HUES64 (cell line): Measurements from ENCODE around the gene LRRC71.
A peak's percentile ranks its signal among the peaks of the same experiment; 100 is the strongest.

Source experiments
- H3K27ac ChIP-seq: 2 replicates; pipeline ENCODE4 v1.7.0; 2013; ENCODE audit warnings: low read depth, low read length, inconsistent platforms
- H3K27me3 ChIP-seq: 2 replicates; pipeline ENCODE4 v1.6.1; 2013; ENCODE audit warnings: mild to moderate bottlenecking, low read length; ENCODE audit not compliant: insufficient read depth
- H3K36me3 ChIP-seq: 2 replicates; pipeline ENCODE4 v1.6.1; 2013; ENCODE audit warnings: mild to moderate bottlenecking, low read length; ENCODE audit not compliant: insufficient read depth
- H3K4me1 ChIP-seq: 2 replicates; pipeline ENCODE4 v1.6.1; 2013; ENCODE audit warnings: mild to moderate bottlenecking, low read length, moderate library complexity; ENCODE audit not compliant: insufficient read depth
- H3K4me3 ChIP-seq: 2 replicates; pipeline ENCODE4 v1.5.1; 2013; ENCODE audit warnings: mild to moderate bottlenecking, low read length, moderate library complexity
- H3K9ac ChIP-seq: 2 replicates; pipeline ENCODE4 v1.6.1; 2013; ENCODE audit warnings: mild to moderate bottlenecking, low read depth, low read length
- H3K9me3 ChIP-seq: 2 replicates; pipeline ENCODE4 v1.6.1; 2013; ENCODE audit warnings: low read depth, low read length; ENCODE audit not compliant: insufficient read depth
- WGBS: fragments of 150-250, 120-280 bp; methylation state at CpG from one replicate; pipeline ENCODE4 v1.1.7; 2013; ENCODE audit warnings: missing lambda C conversion rate; 5-methylcytosine and 5-hydroxymethylcytosine counted together

LRRC71 gene

DNA sequence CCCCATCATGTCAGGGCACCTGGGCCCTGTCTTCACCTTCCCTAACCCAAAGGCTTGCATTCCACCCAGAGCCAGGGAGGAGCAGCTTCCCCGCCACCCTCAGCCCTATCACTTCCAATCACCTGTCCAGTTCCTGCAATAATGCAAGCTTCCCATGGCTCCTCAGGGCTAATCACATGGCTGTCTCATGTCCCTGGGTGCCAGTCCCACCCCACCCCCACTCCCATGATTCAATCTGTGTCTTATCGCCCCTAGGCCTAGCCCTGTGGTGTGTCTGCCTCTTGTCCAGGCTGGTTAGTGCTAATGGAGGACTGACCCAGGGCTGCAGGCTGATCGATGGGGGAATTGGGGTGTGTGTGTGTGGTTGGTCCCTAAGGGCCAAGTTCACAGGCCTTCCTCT lies 37.9 kb upstream of the LRRC71 start:
- H3K9me3 ChIP-seq, result no peaks in the 10 kb centered on the region
- H3K36me3 ChIP-seq, result no peaks in the 10 kb centered on the region
- H3K9ac ChIP-seq, result no peak overlapping the region
- peaks cover 17% of the 10 kb centered on the region for H3K4me1 ChIP-seq
- no peak overlapping the region for H3K4me3 ChIP-seq
- H3K27ac ChIP-seq, result no peak overlapping the region
- 82% methylated on average over 3 of the region's 3 CpGs for WGBS
- H3K27me3 ChIP-seq, result peaks cover 45% of the 10 kb centered on the region

GRCh38 chr1:156883919-156884318 lies 36.5 kb upstream of the LRRC71 start:
- Histone ChIP-seq H3K27ac (no peak overlapping the region), H3K27me3 (peaks cover 40% of the 10 kb centered on the region), H3K9me3 (no peaks in the 10 kb centered on the region), H3K4me1 (peaks cover 17% of the 10 kb centered on the region), H3K36me3 (no peaks in the 10 kb centered on the region), H3K9ac (no peak overlapping the region), H3K4me3 (no peak overlapping the region)
- 80% methylated on average over 7 of the region's 7 CpGs for WGBS

DNA sequence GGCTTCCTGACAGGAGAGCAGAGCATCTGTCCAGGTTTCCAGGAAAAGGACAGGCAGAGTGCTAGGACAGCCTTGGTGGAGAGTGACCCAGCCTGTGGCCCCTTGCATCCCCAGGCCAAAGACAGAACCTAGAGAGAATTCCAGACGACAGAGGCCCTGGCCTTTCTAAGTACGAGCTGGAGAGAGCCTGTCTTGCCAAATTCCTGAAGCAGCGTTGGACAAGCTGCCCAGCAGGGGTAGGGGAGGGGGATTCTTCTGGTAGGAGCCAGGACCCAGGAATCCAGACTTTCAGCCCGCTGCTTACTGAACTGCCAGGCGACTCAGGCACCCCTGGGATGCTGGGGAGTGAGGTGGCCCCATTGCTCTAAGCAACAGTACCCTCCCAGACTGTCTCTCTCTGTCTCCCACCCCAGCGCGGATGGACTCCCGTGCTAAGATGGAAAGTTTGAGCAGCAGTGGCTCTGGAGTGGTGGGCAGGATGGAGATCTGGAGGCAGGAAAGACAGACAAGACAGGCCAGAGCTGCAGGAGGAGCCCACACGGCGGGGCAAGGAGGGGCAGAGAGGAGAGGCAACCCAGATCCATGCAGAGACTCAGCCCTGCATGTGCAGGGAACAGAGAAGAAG lies 35.8 kb upstream of the LRRC71 start:
- H3K36me3 ChIP-seq, result no peaks in the 10 kb centered on the region
- H3K4me3 ChIP-seq, result no peak overlapping the region
- H3K27ac ChIP-seq, result no peak overlapping the region
- no peaks in the 10 kb centered on the region for H3K9me3 ChIP-seq
- H3K27me3 ChIP-seq, result peaks cover 39% of the 10 kb centered on the region
- H3K9ac ChIP-seq, result no peak overlapping the region
- 46% methylated on average over 10 of the region's 10 CpGs for WGBS
- H3K4me1 ChIP-seq, result peaks cover 17% of the 10 kb centered on the region

DNA sequence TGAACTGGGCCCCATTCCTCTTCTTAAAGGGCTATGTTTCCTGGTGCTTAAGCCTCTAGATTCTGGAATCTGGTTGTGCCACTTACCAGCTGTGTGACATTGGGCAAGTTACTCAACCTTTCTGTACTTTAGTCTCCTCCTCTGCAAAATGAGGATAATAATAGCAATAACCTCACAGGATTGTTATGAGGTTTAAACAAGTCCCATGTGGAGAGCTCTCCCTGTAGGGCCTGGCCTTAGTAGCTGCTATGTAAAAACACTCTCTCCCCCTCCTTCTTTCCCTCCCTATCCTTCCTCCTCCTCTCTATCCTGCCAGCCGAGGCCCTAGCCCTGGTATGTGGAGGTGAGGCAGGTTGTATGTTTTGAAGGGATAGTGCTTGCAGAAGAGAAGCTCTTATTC lies 35.1 kb upstream of the LRRC71 start:
- Histone ChIP-seq H3K9me3 (no peaks in the 10 kb centered on the region), H3K27ac (no peak overlapping the region), H3K4me1 (peaks cover 17% of the 10 kb centered on the region), H3K4me3 (no peak overlapping the region), H3K36me3 (no peaks in the 10 kb centered on the region), H3K27me3 (peaks cover 41% of the 10 kb centered on the region), H3K9ac (no peak overlapping the region)
- WGBS, result no CpG with 5 or more reads among the region's 1 CpG

DNA sequence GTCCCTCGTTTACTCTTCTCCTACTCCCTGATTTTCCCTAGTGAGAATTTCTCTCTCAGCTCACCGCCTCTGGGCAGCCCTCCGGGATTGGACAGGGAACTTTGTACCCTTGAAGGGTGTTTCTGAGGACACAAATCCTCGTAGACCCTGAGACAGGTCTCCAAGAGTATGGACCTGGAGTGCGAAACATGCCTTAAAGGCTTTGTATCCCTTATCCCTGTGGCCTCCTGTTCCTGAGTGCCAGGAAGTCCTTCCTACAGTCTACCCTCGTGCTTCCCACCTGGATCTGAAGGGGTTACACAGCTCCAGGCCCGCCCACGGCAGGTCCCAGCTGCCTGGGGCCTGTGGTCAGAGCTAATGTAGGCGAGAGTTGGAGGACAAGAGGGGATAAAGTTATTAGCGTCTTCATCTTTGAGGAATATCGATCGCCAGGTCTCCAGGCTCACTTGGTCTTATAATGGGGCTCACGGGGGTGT lies 34.5 kb upstream of the LRRC71 start:
- Histone ChIP-seq H3K4me3 (no peak overlapping the region), H3K36me3 (no peaks in the 10 kb centered on the region), H3K4me1 (peaks cover 17% of the 10 kb centered on the region), H3K27ac (no peak overlapping the region), H3K27me3 (peaks cover 46% of the 10 kb centered on the region), H3K9me3 (no peaks in the 10 kb centered on the region), H3K9ac (no peak overlapping the region)
- WGBS, result 67% methylated on average over 12 of the region's 13 CpGs

- H3K9me3 ChIP-seq, result no peaks in the 10 kb centered on the region
- H3K27me3 ChIP-seq, result peaks cover 54% of the 10 kb centered on the region
- no peaks in the 10 kb centered on the region for H3K36me3 ChIP-seq
- no peak overlapping the region for H3K4me3 ChIP-seq
- peaks cover 17% of the 10 kb centered on the region for H3K4me1 ChIP-seq
- no peak overlapping the region for H3K9ac ChIP-seq
- no peak overlapping the region for H3K27ac ChIP-seq
- 19% methylated on average over 5 of the region's 6 CpGs for WGBS
These were observed 33.7 kb upstream of the LRRC71 start for GRCh38 chr1:156886583-156887281.

GRCh38 chr1:156887317-156887716 lies 33.1 kb upstream of the LRRC71 start:
- WGBS, result 5% methylated on average over 2 of the region's 3 CpGs

GRCh38 chr1:156887734-156888133 lies 32.7 kb upstream of the LRRC71 start:
- Histone ChIP-seq H3K27ac (no peak overlapping the region), H3K9me3 (no peaks in the 10 kb centered on the region), H3K36me3 (no peaks in the 10 kb centered on the region), H3K27me3 (peaks cover 64% of the 10 kb centered on the region), H3K4me3 (no peak overlapping the region), H3K9ac (no peak overlapping the region), H3K4me1 (peaks cover 17% of the 10 kb centered on the region)
- 12% methylated on average over 6 of the region's 6 CpGs for WGBS

More at GRCh38 chr1:156887317-156887716, 33.1 kb upstream of the LRRC71 start:
- no peaks in the 10 kb centered on the region for H3K36me3 ChIP-seq
- no peak overlapping the region for H3K27ac ChIP-seq
- H3K9ac ChIP-seq, result no peak overlapping the region
- H3K4me1 ChIP-seq, result peaks cover 17% of the 10 kb centered on the region
- peaks cover 60% of the 10 kb centered on the region for H3K27me3 ChIP-seq
- H3K9me3 ChIP-seq, result no peaks in the 10 kb centered on the region
- H3K4me3 ChIP-seq, result peak overlapping the region; percentile 19; the same call in 1 of the 2 replicates

GRCh38 chr1:156889802-156890580 lies 30.4 kb upstream of the LRRC71 start:
- Histone ChIP-seq H3K36me3 (no peaks in the 10 kb centered on the region), H3K27ac (no peak overlapping the region), H3K9me3 (no peaks in the 10 kb centered on the region), H3K9ac (no peak overlapping the region), H3K4me3 (no peak overlapping the region), H3K27me3 (peaks cover 72% of the 10 kb centered on the region), H3K4me1 (peaks cover 8% of the 10 kb centered on the region)
- 45% methylated on average over 8 of the region's 8 CpGs for WGBS

DNA sequence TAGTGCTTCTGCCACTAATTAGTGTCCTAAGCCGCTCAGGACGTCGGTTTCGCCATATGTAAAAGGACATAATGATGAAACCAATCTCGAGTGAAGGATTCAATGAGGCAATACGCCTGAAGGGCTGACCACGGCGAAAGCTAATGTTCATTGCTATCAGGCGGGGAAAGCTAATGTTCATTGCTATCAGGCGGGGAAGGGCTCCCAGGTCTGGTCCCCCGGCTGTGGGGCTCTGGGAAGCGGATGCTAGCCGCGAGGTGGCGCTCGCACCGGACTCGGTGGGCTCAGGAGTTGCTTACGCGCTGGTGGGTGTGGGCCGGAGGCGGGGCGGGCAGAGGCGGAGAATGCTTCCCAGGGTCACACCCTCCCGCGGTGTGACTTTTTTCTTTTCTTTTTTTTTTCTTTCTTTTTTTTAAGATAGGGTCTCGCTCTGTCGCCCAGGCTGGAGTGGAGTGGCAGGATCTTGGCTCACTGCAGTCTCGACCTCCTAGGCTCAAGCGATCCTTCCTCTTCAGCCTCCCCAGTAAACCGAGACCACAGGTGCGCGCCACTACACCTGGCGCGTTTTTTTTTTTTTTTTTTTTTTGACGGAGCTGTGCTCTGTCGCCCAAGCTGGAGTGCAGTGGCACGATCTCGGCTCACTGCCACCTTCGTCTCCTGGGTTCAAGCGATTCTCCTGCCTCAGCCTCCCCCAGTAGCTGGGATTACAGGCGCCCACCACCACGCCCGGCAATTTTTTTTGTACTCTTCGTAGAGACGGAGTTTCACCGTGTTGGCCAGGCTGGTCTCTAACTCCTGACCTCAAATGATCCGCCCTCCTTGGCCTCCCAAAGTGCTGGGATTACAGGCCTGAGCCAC lies 28.0 kb upstream of the LRRC71 start:
- WGBS, result 5% methylated on average over 48 of the region's 48 CpGs
- H3K9me3 ChIP-seq, result no peaks in the 10 kb centered on the region
- peaks cover 7% of the 10 kb centered on the region for H3K4me1 ChIP-seq
- no peak overlapping the region for H3K9ac ChIP-seq
- H3K27ac ChIP-seq, result no peak overlapping the region
- peak overlapping the region; percentile 26 for H3K4me3 ChIP-seq
- peaks cover 58% of the 10 kb centered on the region for H3K27me3 ChIP-seq
- no peaks in the 10 kb centered on the region for H3K36me3 ChIP-seq
